GM19099 (cell line): ENCODE data around the gene RBM15.

ENCODE experiments used
- POLR2A ChIP-seq: IDR thresholded peaks from 3 replicates; pipeline ENCODE4 v1.6.1; 2011; ENCODE audit warnings: low read depth; ENCODE audit not compliant: insufficient read length; ENCODE audit errors: extremely low read depth

RBM15 gene

DNA sequence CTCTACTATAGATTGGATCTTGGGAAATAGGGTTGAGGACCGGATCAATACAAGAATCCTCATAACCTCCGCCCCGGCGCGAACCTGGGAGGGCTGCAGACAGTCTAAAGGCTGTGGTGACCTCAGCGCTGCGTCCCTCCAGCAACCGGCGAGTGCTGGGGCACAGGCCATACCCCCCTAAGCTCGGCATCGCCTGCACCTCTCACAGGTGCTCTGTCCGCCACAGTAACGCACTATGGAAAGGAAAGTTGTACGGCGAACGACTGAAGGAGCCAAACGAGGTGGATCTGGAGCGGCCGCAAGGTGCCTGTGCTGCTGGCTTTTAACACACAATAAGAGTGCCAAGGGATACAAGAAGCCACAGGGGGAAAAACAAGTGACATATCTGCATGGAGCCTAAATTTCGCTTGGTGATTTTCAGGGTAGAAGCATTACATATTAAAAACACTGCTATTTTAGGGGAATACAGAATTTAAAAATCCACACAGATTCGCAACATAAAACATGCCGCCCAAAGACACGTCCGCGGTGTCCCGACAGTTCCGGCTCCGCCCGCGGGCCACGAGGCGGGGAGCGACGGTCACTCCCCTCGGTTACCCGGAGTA, 1.4 kb upstream of the RBM15 start:
- no peak for TF ChIP-seq POLR2A

DNA sequence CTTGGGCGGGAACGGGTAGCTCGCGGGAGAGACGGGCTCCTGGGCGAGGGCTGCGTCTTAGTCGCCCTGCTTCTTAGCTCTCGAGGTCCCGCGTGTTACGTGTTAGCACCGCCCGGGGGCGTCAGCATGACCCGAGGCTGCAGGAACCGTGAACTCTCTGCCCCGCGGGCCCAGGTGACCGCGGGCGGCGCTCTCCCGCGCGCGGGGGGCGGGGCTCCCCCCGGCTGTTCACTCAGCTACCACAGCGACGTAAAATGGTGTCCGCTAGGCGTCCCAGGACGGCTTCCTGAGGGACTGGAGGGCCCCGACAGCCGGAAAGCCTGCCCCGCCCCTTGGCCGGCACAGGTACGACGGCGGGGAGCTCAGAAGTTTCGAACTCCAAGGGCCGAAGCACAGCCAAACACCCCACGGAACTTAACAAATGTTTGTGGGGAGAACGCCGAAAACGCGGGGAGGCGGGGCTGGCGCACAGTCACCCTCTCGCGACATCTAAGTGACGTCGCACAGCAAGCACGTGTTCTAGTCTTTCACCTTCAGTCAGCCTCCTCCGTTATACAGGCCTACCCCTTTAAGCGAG, 780 bp upstream of the RBM15 start:
- peak; percentile 72 for TF ChIP-seq POLR2A

GRCh38 chr1:110339407-110340206, 430 bp downstream of the RBM15 start:
- peak; percentile 90 for TF ChIP-seq POLR2A

DNA sequence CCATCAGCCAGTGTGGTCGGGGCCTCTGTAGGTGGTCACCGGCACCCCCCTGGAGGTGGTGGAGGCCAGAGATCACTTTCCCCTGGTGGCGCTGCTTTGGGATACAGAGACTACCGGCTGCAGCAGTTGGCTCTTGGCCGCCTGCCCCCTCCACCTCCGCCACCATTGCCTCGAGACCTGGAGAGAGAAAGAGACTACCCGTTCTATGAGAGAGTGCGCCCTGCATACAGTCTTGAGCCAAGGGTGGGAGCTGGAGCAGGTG, 961 bp downstream of the RBM15 start:
- TF ChIP-seq POLR2A, result no peak

GRCh38 chr1:110341146-110341871, 2.1 kb downstream of the RBM15 start:
- TF ChIP-seq POLR2A, result no peak

GRCh38 chr1:110341872-110342331, 2.7 kb downstream of the RBM15 start:
- no peak for TF ChIP-seq POLR2A

GRCh38 chr1:110343249-110343648, 4.1 kb downstream of the RBM15 start:
- no peak for TF ChIP-seq POLR2A

- no peak for TF ChIP-seq POLR2A
These were observed 5.0 kb downstream of the RBM15 start for GRCh38 chr1:110344152-110344551.

GRCh38 chr1:110345480-110345879, 6.3 kb downstream of the RBM15 start:
- no peak for TF ChIP-seq POLR2A

GRCh38 chr1:110346690-110347089, 7.5 kb downstream of the RBM15 start:
- no peak for TF ChIP-seq POLR2A

DNA sequence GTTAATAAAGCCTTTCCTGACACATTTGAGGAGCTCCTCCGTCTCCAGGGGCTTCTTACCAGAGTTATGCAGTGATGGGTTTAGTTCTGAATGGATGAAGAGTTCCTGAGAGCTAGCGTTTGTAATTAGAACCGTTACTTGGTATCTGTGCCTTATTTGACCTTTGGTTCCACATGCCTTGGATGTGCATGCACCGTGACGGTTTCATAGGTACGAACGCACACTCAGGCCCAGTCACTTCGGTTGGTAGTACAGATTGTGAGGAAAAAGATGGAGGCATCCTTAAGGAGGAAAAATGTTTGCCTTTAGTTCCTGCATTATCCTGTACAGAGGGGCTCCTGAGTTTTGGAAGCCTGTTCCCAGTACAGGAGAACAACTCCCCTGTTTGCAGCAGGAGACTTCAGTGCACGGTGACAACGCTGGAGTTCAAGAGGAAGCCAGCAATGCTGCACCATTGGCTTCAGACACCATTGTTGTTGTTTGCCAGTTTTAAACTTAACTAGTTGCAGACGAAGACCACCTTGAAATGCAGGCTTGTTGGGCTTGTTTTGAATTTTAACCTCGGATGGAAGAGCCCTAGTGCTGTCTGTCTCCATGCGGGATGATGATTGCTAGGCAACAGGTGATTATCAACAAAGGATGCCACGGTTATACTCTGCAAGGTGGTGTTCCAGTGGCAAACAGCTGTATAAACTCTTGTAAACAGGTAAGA, 8.2 kb downstream of the RBM15 start:
- TF ChIP-seq POLR2A, result no peak

DNA sequence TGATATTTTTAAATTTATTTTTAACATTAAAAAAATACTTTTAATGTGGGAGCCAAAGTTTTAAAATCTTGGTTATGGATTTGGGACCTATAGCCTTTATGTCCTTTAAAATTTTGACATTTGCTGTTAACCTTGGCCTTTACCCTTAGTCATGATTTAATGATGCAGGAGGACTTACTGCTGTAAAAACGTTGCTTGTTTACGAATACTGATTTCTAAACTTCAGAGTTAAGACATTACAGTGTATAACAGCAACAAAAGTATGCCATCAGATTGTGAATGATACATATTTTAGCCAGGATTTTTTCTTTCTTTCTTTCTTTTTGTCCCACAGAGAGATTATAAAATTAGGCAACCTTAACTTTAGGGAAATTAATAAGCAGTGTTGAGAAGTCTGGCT, 8.9 kb downstream of the RBM15 start:
- no peak for TF ChIP-seq POLR2A

DNA sequence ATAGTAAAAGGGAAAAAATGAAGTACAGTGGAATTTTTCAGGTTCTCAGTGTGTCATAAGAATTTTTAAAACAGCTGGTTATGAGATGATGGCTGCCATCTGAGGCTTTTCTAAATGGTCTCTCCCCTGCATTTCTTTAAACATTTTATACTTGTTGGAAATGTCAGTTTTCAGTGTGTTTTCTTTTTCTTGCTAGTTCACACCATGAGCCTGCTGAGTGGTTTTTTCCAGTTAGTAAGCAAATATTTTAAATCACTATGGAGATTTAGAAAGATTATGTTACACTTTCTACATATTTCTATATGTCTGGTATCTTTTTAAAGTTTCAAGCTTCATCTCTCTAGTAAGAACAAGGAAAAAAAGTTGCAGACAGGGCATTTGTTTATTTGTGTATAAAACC, 9.6 kb downstream of the RBM15 start:
- no peak for TF ChIP-seq POLR2A

GRCh38 chr1:110350360-110350759, 11.2 kb downstream of the RBM15 start:
- no peak for TF ChIP-seq POLR2A

DNA sequence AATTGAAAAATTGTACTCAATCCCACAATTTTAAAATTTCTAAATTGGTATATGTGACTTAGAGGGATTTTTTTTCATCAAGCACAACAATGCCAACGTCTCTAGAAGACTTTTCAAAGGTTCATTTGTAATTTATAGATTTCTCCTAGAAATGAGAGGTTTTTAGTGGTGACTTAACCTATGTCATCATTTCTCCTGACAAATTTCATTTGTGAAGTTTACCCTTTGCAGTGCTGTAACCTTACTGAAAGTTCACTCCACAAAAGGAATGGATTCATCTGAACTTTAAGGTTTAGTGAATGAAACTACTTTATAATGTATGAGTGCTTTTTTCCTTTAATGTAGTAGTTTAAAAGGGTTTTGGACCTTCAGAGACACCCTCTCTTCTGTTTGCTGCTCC, 16.1 kb downstream of the RBM15 start:
- no peak for TF ChIP-seq POLR2A
